Neural cell (in vitro differentiated cells): ENCODE data around the gene P4HA3.

Source experiments
- CTCF ChIP-seq: fragments of 450-650 bp; IDR thresholded peaks from 2 replicates; pipeline ENCODE4 v1.5.1; 2014; ENCODE audit warnings: antibody characterized with exemption, mild to moderate bottlenecking, moderate library complexity; ENCODE audit not compliant: poor library complexity, severe bottlenecking
- EP300 ChIP-seq: fragments of 450-650 bp; conservative IDR thresholded peaks from 2 replicates; pipeline ENCODE4 v1.6.1; 2014; ENCODE audit warnings: antibody characterized with exemption, mild to moderate bottlenecking, moderate library complexity; ENCODE audit not compliant: poor library complexity, severe bottlenecking
- EZH2 ChIP-seq: fragments of 200-600, 300-800 bp; shearing (Covaris generic), sonication (generic); IDR thresholded peaks from 2 replicates; pipeline ENCODE4 v1.6.1; 2014; ENCODE audit warnings: antibody characterized with exemption, low read length, borderline replicate concordance, mild to moderate bottlenecking; ENCODE audit not compliant: insufficient read depth, poor library complexity, severe bottlenecking
- POLR2AphosphoS5 ChIP-seq: IDR thresholded peaks from 2 replicates; pipeline ENCODE4 v1.6.1; 2012
- RAD21 ChIP-seq: fragments of 450-650 bp; conservative IDR thresholded peaks from 2 replicates; pipeline ENCODE4 v1.6.1; 2014; ENCODE audit warnings: antibody characterized with exemption, mild to moderate bottlenecking, moderate library complexity
- SMC3 ChIP-seq: fragments of 450-650 bp; conservative IDR thresholded peaks from 2 replicates; pipeline ENCODE4 v1.6.1; 2014; ENCODE audit warnings: antibody characterized with exemption, mild to moderate bottlenecking, moderate library complexity; ENCODE audit not compliant: poor library complexity
- TAF1 ChIP-seq: IDR thresholded peaks from 2 replicates; pipeline ENCODE4 v1.6.1; 2012; ENCODE audit warnings: low read depth
- TF ChIP-seq, protein P1 (sequence below): IDR thresholded peaks from 2 replicates; pipeline ENCODE4 v1.6.1; 2012; ENCODE audit warnings: borderline replicate concordance

DNA sequence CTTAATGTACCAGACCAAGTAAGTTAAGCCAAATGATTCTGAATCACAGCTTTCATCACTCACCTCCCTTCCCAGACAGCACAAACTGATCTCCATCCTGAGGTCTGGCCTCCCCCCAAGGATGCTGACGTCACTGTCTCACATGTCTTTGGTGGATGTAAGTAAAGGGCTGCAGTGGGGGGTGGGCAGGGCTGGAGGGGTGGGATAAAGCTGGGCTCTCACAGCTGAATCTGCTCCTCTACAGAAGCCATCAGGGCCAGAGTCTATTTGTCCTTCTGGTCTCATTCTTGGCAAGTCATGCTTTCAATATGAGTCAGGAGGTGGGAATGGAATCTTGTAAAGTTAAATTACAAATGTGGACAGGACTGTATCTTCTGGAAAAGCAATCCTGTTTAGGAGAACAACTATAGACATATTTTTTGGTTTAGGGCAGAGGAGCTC lies 32.7 kb downstream of the P4HA3 start:
- TF ChIP-seq CTCF (no peak), RAD21 (no peak), POLR2AphosphoS5 (no peak), EP300 (no peak), TAF1 (no peak), SMC3 (no peak), EZH2 (no peak)
- TF ChIP-seq, protein P1, sequence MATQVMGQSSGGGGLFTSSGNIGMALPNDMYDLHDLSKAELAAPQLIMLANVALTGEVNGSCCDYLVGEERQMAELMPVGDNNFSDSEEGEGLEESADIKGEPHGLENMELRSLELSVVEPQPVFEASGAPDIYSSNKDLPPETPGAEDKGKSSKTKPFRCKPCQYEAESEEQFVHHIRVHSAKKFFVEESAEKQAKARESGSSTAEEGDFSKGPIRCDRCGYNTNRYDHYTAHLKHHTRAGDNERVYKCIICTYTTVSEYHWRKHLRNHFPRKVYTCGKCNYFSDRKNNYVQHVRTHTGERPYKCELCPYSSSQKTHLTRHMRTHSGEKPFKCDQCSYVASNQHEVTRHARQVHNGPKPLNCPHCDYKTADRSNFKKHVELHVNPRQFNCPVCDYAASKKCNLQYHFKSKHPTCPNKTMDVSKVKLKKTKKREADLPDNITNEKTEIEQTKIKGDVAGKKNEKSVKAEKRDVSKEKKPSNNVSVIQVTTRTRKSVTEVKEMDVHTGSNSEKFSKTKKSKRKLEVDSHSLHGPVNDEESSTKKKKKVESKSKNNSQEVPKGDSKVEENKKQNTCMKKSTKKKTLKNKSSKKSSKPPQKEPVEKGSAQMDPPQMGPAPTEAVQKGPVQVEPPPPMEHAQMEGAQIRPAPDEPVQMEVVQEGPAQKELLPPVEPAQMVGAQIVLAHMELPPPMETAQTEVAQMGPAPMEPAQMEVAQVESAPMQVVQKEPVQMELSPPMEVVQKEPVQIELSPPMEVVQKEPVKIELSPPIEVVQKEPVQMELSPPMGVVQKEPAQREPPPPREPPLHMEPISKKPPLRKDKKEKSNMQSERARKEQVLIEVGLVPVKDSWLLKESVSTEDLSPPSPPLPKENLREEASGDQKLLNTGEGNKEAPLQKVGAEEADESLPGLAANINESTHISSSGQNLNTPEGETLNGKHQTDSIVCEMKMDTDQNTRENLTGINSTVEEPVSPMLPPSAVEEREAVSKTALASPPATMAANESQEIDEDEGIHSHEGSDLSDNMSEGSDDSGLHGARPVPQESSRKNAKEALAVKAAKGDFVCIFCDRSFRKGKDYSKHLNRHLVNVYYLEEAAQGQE: no peak
